H1 (cell line): ENCODE results near the gene DENND4B. TPM values are rescaled to one million over a fixed set of nuclear protein-coding genes. Genes with fewer than 3 reads are reported as not detected.

Source experiments
- CTCF ChIA-PET: fragments of 300-600 bp; sonication (Branson Sonifier 250); formaldehyde crosslinking; loops from one replicate; lab custom pipeline; 2021; ENCODE audit not compliant: partially characterized antibody; lab: Charles Lee
- POLR2A ChIA-PET: fragments of 300-600 bp; sonication (Branson Sonifier 250); formaldehyde crosslinking; loops from one replicate; lab custom pipeline; 2021; ENCODE audit warnings: inconsistent platforms; ENCODE audit not compliant: partially characterized antibody; lab: Charles Lee
- DNase-seq, 2 experiments: peaks; one replicate each; pipeline versions ENCODE4 v3.0.0 to v3.0.0-alpha.2; 2010 to 2022; ENCODE audit warnings: low spot score in 2 of 2, low read depth in 1 of 2, mixed read lengths in 1 of 2
- FAIRE-seq: peaks from 2 replicates; lab custom pipeline; 2011; peaks lifted over from hg19 to GRCh38; lab: Jason Lieb, UNC
- H2AFZ ChIP-seq: 2 replicates; pipeline ENCODE4 v1.8.1; 2012; ENCODE audit warnings: low read length, inconsistent platforms
- H2AK5ac ChIP-seq: 2 replicates; pipeline ENCODE4 v1.6.1; 2013; ENCODE audit warnings: low read depth, low read length
- H2BK120ac ChIP-seq: replicated peaks from 2 replicates; pipeline ENCODE3; 2013; ENCODE audit warnings: low read depth, low read length, inconsistent platforms
- H2BK12ac ChIP-seq: 2 replicates; pipeline ENCODE4 v1.6.1; 2013; ENCODE audit warnings: low read depth, low read length
- H2BK15ac ChIP-seq: 2 replicates; pipeline ENCODE4 v1.6.1; 2013; ENCODE audit warnings: low read length
- H2BK20ac ChIP-seq: 2 replicates; pipeline ENCODE4 v1.6.1; 2013; ENCODE audit warnings: low read length
- H2BK5ac ChIP-seq: 2 replicates; pipeline ENCODE4 v1.6.1; 2013; ENCODE audit warnings: low read depth, low read length
- H3K14ac ChIP-seq: 2 replicates; pipeline ENCODE4 v1.6.1; 2013; ENCODE audit warnings: inconsistent platforms; ENCODE audit not compliant: insufficient read length
- H3K18ac ChIP-seq: 2 replicates; pipeline ENCODE4 v1.6.1; 2013; ENCODE audit warnings: low read length; ENCODE audit errors: extremely low read depth
- H3K23ac ChIP-seq: 2 replicates; pipeline ENCODE4 v1.6.1; 2013; ENCODE audit warnings: inconsistent platforms; ENCODE audit not compliant: insufficient read length
- H3K23me2 ChIP-seq: 2 replicates; pipeline ENCODE4 v1.6.1; 2013; ENCODE audit warnings: low read depth, low read length
- H3K27ac ChIP-seq: 2 replicates; pipeline ENCODE4 v1.6.1; 2011; ENCODE audit warnings: low read depth, low read length, inconsistent platforms
- H3K27me3 ChIP-seq, 4 experiments: replicated peaks in 1 of 4; 1 replicate in 1 of 4; 2 replicates in 3 of 4; pipeline versions ENCODE4 v1.6.1 to v1.8.1; 2011 to 2013; ENCODE audit warnings: low read length in 3 of 4, mild to moderate bottlenecking in 3 of 4, inconsistent platforms in 2 of 4, mixed read lengths in 2 of 4, moderate library complexity in 1 of 4; ENCODE audit not compliant: control insufficient read depth in 3 of 4, insufficient read depth in 3 of 4; ENCODE audit errors: extremely low read depth in 1 of 4
- H3K36me3 ChIP-seq, 4 experiments: 2 replicates each; pipeline versions ENCODE4 v1.6.1 to v1.8.1; 2011 to 2013; ENCODE audit warnings: mild to moderate bottlenecking in 4 of 4, low read length in 3 of 4, moderate library complexity in 2 of 4, control low read depth in 1 of 4, inconsistent platforms in 1 of 4; ENCODE audit not compliant: insufficient read depth in 4 of 4, control insufficient read depth in 2 of 4
- H3K4ac ChIP-seq: replicated peaks from 2 replicates; pipeline ENCODE3; 2013; ENCODE audit warnings: low read length, low read depth, mixed read lengths, inconsistent platforms; ENCODE audit not compliant: insufficient read length
- H3K4me1 ChIP-seq, 4 experiments: replicated peaks in 1 of 4; 1 replicate in 1 of 4; 2 replicates in 3 of 4; pipeline versions ENCODE4 v1.6.1 to v1.8.1; 2011 to 2013; ENCODE audit warnings: low read length in 3 of 4, inconsistent platforms in 2 of 4, mixed read lengths in 1 of 4; ENCODE audit not compliant: insufficient read depth in 4 of 4, control insufficient read depth in 3 of 4
- H3K4me2 ChIP-seq, 2 experiments: 2 replicates each; pipeline versions ENCODE4 v1.6.1 to v1.8.1; 2011 to 2013; ENCODE audit warnings: low read depth in 2 of 2, low read length in 2 of 2, control low read depth in 1 of 2, inconsistent platforms in 1 of 2, mild to moderate bottlenecking in 1 of 2; ENCODE audit not compliant: insufficient read depth in 1 of 2
- H3K4me3 ChIP-seq, 4 experiments: fragments of 200-600, 300-600 bp in 1 of 4; sonication (generic), shearing (Covaris generic), sonication (Bioruptor Twin) in 1 of 4; 2 replicates each; pipeline versions ENCODE4 v1.5.1 to v1.8.1; 2011 to 2016; ENCODE audit warnings: low read length in 4 of 4, low read depth in 3 of 4, control low read depth in 2 of 4, inconsistent platforms in 2 of 4, mild to moderate bottlenecking in 2 of 4, mixed read lengths in 1 of 4, moderate library complexity in 1 of 4; ENCODE audit not compliant: insufficient read depth in 2 of 4; ENCODE audit errors: extremely low read depth in 1 of 4
- H3K56ac ChIP-seq: replicated peaks from 2 replicates; pipeline ENCODE3; 2013; ENCODE audit warnings: low read depth, mild to moderate bottlenecking, mixed read lengths, low read length, inconsistent platforms; ENCODE audit not compliant: insufficient read length
- H3K79me1 ChIP-seq: 2 replicates; pipeline ENCODE4 v1.6.1; 2013; ENCODE audit warnings: low read depth, low read length, control low read depth
- H3K79me2 ChIP-seq, 2 experiments: 2 replicates each; pipeline versions ENCODE4 v1.6.1 to v1.8.1; 2012 to 2013; ENCODE audit warnings: low read length in 2 of 2, mild to moderate bottlenecking in 2 of 2, inconsistent platforms in 1 of 2; ENCODE audit not compliant: insufficient read depth in 2 of 2, control insufficient read depth in 1 of 2
- H3K9ac ChIP-seq, 4 experiments: replicated peaks in 1 of 4; 1 replicate in 1 of 4; 2 replicates in 3 of 4; pipeline versions ENCODE4 v1.6.1 to v1.8.1; 2011 to 2013; ENCODE audit warnings: low read depth in 3 of 4, low read length in 3 of 4, control low read depth in 2 of 4, mild to moderate bottlenecking in 2 of 4, moderate library complexity in 2 of 4, inconsistent platforms in 1 of 4; ENCODE audit errors: extremely low read depth in 1 of 4
- H3K9me3 ChIP-seq, 2 experiments: 2 replicates each; pipeline versions ENCODE4 v1.6.1 to v1.8.1; 2012 to 2013; ENCODE audit warnings: mild to moderate bottlenecking in 2 of 2, moderate library complexity in 2 of 2, control low read depth in 1 of 2, inconsistent platforms in 1 of 2, low read depth in 1 of 2, low read length in 1 of 2, mixed read lengths in 1 of 2; ENCODE audit not compliant: insufficient read depth in 2 of 2
- H4K20me1 ChIP-seq, 2 experiments: replicated peaks in 1 of 2; 2 replicates each; pipeline versions ENCODE3 to v1.8.1; 2011 to 2013; ENCODE audit warnings: inconsistent platforms in 2 of 2, low read length in 2 of 2, mild to moderate bottlenecking in 1 of 2; ENCODE audit not compliant: insufficient read depth in 2 of 2, control insufficient read depth in 1 of 2
- H4K5ac ChIP-seq: 2 replicates; pipeline ENCODE4 v1.6.1; 2013; ENCODE audit warnings: low read length, low read depth, mixed read lengths, inconsistent platforms; ENCODE audit not compliant: insufficient read length
- H4K8ac ChIP-seq: 2 replicates; pipeline ENCODE4 v1.8.0; 2013; ENCODE audit warnings: mild to moderate bottlenecking, moderate library complexity, low read length, inconsistent platforms; ENCODE audit not compliant: insufficient read depth; ENCODE audit errors: extremely low read depth
- H4K91ac ChIP-seq: replicated peaks from 2 replicates; pipeline ENCODE3; 2013; ENCODE audit warnings: low read length, mixed read lengths, inconsistent platforms; ENCODE audit not compliant: insufficient read length
- BRCA1 ChIP-seq: IDR thresholded peaks from 2 replicates; pipeline ENCODE4 v1.6.1; 2012; ENCODE audit warnings: low read depth, low read length, improper control_type of control experiment
- CREB1 ChIP-seq: IDR thresholded peaks from 2 replicates; pipeline ENCODE4 v1.6.1; 2012; ENCODE audit warnings: inconsistent platforms
- GABPA ChIP-seq: IDR thresholded peaks from 2 replicates; pipeline ENCODE4 v1.6.1; 2011; ENCODE audit warnings: mild to moderate bottlenecking, low read length, moderate library complexity, borderline replicate concordance; ENCODE audit not compliant: insufficient read depth
- POU5F1 ChIP-seq: IDR thresholded peaks from 2 replicates; pipeline ENCODE4 v1.6.1; 2011; ENCODE audit warnings: low read depth, mild to moderate bottlenecking, low read length, moderate library complexity
- RAD21 ChIP-seq, 2 experiments: IDR thresholded peaks in 1 of 2; conservative IDR thresholded peaks in 1 of 2; 2 replicates each; pipeline ENCODE4 v1.6.1; 2011; ENCODE audit warnings: low read depth in 2 of 2, low read length in 2 of 2, improper control_type of control experiment in 1 of 2, inconsistent platforms in 1 of 2, mild to moderate bottlenecking in 1 of 2, moderate library complexity in 1 of 2
- SIX5 ChIP-seq: IDR thresholded peaks from 2 replicates; pipeline ENCODE4 v1.6.1; 2011; ENCODE audit warnings: mild to moderate bottlenecking, low read depth, low read length
- TBP ChIP-seq: IDR thresholded peaks from 2 replicates; pipeline ENCODE4 v1.6.1; 2011; ENCODE audit warnings: low read depth, low read length, improper control_type of control experiment
- WGBS, 2 experiments: shearing (Covaris generic) in 1 of 2; methylation state at CpG; one replicate each; pipeline versions ENCODE4 v1.1.6 to v1.1.7; 2013 to 2015; ENCODE audit warnings: low lambda C conversion rate in 2 of 2, mixed read lengths in 2 of 2, inconsistent platforms in 1 of 2, low coverage in 1 of 2, missing lambda C conversion rate in 1 of 2; ENCODE audit not compliant: insufficient replicate concordance in 2 of 2, insufficient coverage in 1 of 2, insufficient read length in 1 of 2; ENCODE audit errors: extremely low coverage in 1 of 2, missing lambda C conversion rate in 1 of 2; 5-methylcytosine and 5-hydroxymethylcytosine counted together
- polyA plus RNA-seq, 7 experiments: library from polyadenylated mRNA; depleted of rRNA in 3 of 7; stranded (reverse) in 5 of 7; unstranded in 2 of 7; fragments of >200 nt in 5 of 7; fragments of 200-250 nt in 2 of 7; gene quantifications; 1 replicate in 5 of 7; 2 replicates in 1 of 7; 4 replicates in 1 of 7; pipeline versions ENCODE4 v1.2.1 to v1.2.3, GENCODE V29; 2011 to 2013; ENCODE audit warnings: missing spikeins in 2 of 7, mixed read lengths in 2 of 7
- total RNA-seq: library from RNA; stranded (reverse); fragmentation: NEBNext Ultra II Directional; extraction: Animal tissue kit (Norgen Biotek cat#: 25700); gene quantifications from 2 replicates; pipeline ENCODE4 v1.2.1, GENCODE V29; 2021

DENND4B gene
- total and polyA plus RNA-seq, 2 of the 8 experiments (the other 6 are each of a cell fraction or from before 2014, with no cell fraction given): 45.6 to 61.1 TPM

GRCh38 chr1:153961421-153961820, 14.9 kb upstream of the DENND4B start:
- peak overlapping the region; percentile 95 to 98 for H3K4me2 ChIP-seq
- peak overlapping the region; percentile 53 to 89 (median 84); a peak in 6 of 8 replicates for H3K4me3 ChIP-seq
- peaks cover 11 to 26% (median 19%) of the 10 kb centered on the region in 4 experiments for H3K36me3 ChIP-seq
- no peak overlapping the region for H2BK12ac ChIP-seq
- DNase-seq (no peak), FAIRE-seq (no peak)
- CTCF ChIA-PET: interaction anchor here (1.9 kb wide), 1 partner anchor 135 kb away, joined by 4 read pairs; no protein-coding TSS in a partner anchor
- no peak overlapping the region for H2BK15ac ChIP-seq
- H4K5ac ChIP-seq: no peak overlapping the region
- no peak overlapping the region for H3K23ac ChIP-seq
- peaks cover 28 to 51% of the 10 kb centered on the region in 2 experiments for H3K79me2 ChIP-seq
- 0 out of 2 replicates have a peak overlapping the region, but pooled peaks have one; percentile 71 for H2AK5ac ChIP-seq
- H3K9ac ChIP-seq: peak overlapping the region; percentile 45 to 93 (median 83)
- peaks cover 15% of the 10 kb centered on the region for H3K79me1 ChIP-seq
- no peak overlapping the region for H3K14ac ChIP-seq
- 83% methylated on average over 4 of the region's 4 CpGs; no CpG with 5 or more reads in 1 of the 2 experiments for WGBS, 2 experiments
- H3K9me3 ChIP-seq: no peaks in the 10 kb centered on the region
- H4K8ac ChIP-seq: no peak overlapping the region
- peaks cover 7 to 19% (median 13%) of the 10 kb centered on the region in 4 experiments for H3K4me1 ChIP-seq
- H4K20me1 ChIP-seq: peaks cover 2 to 5% of the 10 kb centered on the region in 2 experiments
- no peak overlapping the region for H2BK20ac ChIP-seq
- H2AFZ ChIP-seq: no peak overlapping the region
- H4K91ac ChIP-seq: no peak overlapping the region
- H3K18ac ChIP-seq: no peak overlapping the region; the same call in 1 of the 2 replicates
- no peak overlapping the region for H3K56ac ChIP-seq
- H3K4ac ChIP-seq: peak overlapping the region; percentile 10
- peak overlapping the region; percentile 91; the same call in 1 of the 2 replicates for H2BK5ac ChIP-seq
- H3K27ac ChIP-seq: peak overlapping the region; percentile 6; the same call in 1 of the 2 replicates
- POLR2A ChIA-PET: interaction anchor here (1.0 to 15.7 kb wide), 6 partner anchors 15 to 39 kb away, joined by 4 to 454 read pairs (median 67); partner anchors contain the start of genes DENND4B, GATAD2B, JTB and RAB13
- H3K27me3 ChIP-seq: no peaks in the 10 kb centered on the region
- no peak overlapping the region for H2BK120ac ChIP-seq
- peaks cover 28% of the 10 kb centered on the region for H3K23me2 ChIP-seq
- TF ChIP-seq CREB1 (no peak), GABPA (no peak), BRCA1 (no peak), SIX5 (no peak), TBP (no peak), RAD21 (IDR thresholded peaks at IDR 0.05 in 1 of 2, conservative IDR thresholded peaks at IDR 0.05 in 1 of 2; ENCODE audit: low read depth in 2 of 2, low read length in 2 of 2) (no peak), POU5F1 (no peak)
